Occipital lobe (tissue), 2 donors: ENCODE data around the gene ZNF808. TPM values are rescaled to one million over a fixed set of nuclear protein-coding genes. Genes with fewer than 3 reads are reported as not detected.
"Not testable (repeated sequence)": the region's sequence is repeated elsewhere in the genome, so short reads cannot be mapped to it uniquely, and the experiment has no call there.

Experiments used
- DNase-seq: peaks from one replicate; lab custom pipeline; 2025; lab: John Stamatoyannopoulos, UW
- total RNA-seq: library from RNA; depleted of rRNA; stranded (reverse); fragments of >200 nt; gene quantifications from one replicate; pipeline ENCODE4 v1.2.3, GENCODE V29; 2014

ZNF808 gene
- total RNA-seq, 1 donor from 2014 or later = 23.9 TPM

DNA sequence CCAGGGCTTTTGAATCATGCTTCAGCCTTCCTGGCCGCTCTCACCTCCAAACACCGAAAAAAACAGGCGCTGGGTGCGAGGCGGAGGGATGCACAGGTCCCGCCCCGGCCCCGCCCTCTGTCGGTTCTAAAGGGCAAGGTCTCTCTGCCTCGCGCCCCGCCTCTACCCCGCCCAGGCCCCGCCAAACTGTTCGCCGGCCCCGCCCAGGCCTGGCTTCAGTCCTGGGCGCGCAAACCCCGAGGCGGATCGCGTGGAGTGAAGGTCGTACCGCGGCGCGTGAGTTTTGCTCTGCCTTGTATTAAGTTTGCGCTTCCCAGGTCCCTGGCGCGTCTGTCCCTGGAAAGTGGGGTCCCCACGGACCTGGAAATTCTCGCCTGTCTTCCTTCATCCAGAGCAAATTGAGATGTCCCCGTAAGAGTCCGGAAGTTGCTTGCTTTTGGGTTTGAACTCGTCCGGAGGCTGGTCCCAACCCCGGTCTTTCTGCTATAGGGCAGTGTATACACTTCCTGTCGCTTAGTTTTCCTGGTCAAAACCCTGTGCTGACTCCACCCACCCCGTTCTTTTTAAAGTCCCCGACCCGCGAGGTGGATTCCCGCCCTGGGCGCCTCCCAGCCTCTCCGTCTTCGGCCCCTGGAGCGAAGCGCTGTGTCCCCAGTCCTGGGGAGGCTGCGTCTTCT is 8.4 kb downstream of the ZNF808 start:
- peak; percentile 68 for DNase-seq

GRCh38 chr19:52536448-52536800 is 9.0 kb downstream of the ZNF808 start:
- DNase-seq = no peak

GRCh38 chr19:52538815-52539214 is 11.3 kb downstream of the ZNF808 start:
- not testable (repeated sequence) for DNase-seq

GRCh38 chr19:52541176-52541575 is 13.7 kb downstream of the ZNF808 start:
- not testable (repeated sequence) for DNase-seq

DNA sequence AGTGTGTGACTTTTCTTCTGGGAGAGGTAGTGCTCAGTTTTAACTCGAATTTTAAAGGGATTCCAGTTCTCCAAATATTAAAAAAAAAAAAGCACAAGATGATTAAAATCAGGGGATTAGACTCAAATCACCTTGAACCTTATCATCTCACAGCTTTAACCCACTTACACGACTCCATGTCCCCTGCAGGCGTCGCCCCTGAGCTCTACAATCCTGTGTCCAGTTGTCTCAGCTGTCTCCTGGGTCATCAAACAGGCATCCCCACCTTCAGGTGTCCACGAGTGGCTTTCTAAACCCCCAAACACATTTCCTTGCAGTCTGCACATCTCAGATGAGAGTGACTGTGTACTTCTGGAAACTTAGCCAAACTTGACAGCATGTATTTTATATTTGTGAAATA is 14.1 kb downstream of the ZNF808 start:
- no peak for DNase-seq

GRCh38 chr19:52542541-52542940 is 15.1 kb downstream of the ZNF808 start:
- DNase-seq = not testable (repeated sequence)

DNA sequence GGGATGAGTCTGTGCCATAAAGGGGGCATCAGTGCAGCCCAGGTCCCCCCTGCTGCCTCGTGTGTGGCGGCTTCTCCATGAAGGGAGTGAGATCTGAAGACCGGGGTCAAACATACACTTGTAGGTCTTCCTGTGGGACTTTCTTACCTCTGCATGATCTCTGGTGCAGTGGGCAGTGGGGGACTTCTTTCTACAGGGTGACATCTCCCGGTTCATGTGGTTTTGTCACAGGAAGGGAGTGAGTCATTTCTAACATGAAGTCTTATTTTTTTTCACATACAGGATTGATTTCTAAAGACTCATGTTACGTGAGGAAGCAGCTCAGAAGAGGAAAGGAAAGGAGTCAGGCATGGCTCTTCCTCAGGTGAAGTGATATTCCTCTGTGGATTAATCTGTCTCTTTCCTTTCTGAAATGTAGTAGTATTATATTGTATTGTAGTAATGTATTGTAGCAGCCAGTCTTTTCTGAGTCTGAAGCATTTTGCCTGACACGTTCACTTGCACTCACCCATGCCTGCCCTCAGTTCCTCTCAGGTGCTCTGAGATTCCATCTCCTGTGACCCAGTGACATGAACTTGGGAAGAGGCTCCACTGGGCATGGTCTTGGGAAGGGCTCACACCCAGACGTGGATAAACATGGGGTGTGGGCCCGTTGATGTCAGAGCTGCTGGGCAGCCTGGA is 15.7 kb downstream of the ZNF808 start:
- no peak for DNase-seq

- no peak for DNase-seq
These were observed 26.9 kb downstream of the ZNF808 start for GRCh38 chr19:52554216-52554971.

DNA sequence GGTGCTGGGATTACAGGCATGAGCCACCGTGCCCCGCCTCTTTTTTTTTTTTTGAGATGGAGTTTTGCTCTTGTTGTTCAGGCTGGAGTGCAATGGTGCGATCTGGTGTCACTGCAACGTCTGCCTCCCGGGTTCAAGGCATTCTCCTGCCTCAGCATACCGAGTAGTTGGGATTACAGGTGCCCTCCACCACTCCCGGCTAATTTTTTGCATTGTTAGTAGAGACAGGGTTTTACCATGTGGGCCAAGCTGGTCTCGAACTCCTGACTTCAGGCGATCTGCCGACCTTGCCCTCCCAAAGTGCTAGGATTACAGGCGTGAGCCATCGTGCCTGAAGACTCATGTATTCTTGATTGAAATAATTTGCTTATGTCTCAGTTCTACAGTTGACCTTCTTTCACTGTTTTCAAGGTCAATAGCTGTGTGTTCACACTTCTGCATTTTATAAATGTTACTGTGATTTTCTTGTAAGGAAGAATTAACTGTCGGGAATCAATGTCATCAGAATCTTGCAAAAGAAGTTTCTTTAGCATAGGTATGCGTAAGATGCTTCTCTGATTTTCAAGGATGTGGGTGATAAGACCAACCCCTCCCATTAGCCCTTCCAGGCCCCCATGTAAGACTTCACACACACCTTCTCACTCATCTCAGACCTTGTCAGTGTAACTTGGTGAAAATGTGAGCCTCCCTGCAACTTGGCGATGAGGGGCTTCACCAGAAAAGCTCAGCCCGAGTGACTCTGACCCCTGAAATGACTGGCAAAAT is 29.9 kb downstream of the ZNF808 start:
- DNase-seq = no peak

GRCh38 chr19:52558732-52559445 is 31.4 kb downstream of the ZNF808 start:
- DNase-seq = not testable (repeated sequence)

- DNase-seq = not testable (repeated sequence)
These were observed 34.1 kb downstream of the ZNF808 start for GRCh38 chr19:52561611-52562010.

- no peak for DNase-seq
These were observed 38.7 kb downstream of the ZNF808 start for GRCh38 chr19:52566121-52566520.

DNA sequence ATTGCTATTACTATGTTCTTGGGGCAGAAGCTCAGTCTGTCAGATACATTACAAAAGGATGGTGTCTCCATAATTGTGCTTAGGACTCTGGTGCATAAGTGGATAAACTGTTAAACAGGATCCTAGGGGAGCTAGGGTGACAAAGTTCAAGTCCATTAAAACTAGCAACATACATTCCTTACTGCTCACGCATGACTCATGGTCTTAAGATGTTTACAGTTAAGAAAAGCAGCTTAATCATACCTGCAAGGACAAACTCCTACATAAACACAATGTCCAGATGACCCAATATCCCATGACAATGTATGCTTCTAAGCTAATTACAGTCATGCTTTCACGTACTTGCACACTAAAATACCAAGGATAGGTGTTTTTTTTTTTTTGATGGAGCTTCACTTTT is 39.1 kb downstream of the ZNF808 start:
- no peak for DNase-seq

DNA sequence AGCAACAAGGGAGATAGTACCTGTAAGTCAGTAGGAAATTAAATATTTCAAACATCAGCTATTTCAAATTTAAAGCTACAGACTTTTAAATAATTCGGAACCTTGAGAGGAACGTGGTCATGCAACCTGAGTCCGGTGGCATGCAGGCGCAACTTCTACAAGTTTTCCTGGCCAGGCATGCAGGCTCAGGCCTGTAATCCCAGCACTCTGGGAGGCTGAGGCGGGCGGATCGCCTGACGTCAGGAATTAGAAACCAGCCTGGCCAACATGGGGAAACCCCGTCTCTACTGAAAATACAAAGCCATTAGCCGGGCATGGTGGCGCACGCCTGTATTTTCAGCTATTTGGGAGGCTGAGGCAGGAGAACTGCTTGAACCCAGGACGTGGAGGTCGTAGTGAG is 40.5 kb downstream of the ZNF808 start:
- DNase-seq = no peak

GRCh38 chr19:52569638-52569999 is 42.2 kb downstream of the ZNF808 start:
- not testable (repeated sequence) for DNase-seq

GRCh38 chr19:52570000-52570861 is 42.8 kb downstream of the ZNF808 start, which contains the start of gene ZNF701:
ZNF701 (plus strand) TSS chr19:52570287; CDS start chr19:52574148, 3,861 bp downstream.
- peak; percentile 94 for DNase-seq

DNA sequence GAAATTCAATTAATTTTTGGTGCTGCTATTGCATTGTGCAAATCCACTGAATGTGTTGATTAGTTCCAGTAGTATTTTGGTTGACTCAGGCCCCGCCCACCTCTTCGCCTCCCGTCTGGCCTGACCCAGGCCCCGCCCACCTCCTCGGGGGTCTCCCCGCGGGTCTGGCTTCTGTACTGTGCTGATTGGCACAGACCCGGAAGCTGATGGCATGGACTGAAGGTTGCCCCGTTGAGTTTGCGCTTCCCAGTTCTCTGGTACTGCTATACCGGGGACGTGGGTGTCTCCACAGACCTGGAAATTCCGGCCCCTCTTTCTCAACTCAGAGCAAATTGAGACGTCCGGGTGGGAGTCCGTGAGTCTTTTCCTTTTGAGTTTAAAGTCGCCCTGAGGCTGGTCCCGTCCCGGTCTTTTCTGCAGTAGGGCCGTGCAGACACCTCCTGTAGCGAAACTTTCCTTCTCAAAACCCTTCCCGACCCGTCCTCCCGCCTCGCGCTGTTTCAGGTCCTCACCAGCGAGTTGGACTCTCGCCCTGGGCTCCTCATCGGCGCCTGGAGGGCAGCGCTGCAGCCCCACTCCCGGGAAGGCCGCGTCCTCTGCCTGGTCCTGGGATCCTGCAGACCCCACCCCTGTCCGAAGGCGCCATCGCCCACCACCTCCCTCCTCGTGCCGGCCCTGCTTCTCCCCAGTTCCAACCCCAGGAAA is 57.4 kb downstream of the ZNF808 start:
- DNase-seq = no peak

GRCh38 chr19:52585604-52586003 is 58.1 kb downstream of the ZNF808 start:
- DNase-seq = no peak

DNA sequence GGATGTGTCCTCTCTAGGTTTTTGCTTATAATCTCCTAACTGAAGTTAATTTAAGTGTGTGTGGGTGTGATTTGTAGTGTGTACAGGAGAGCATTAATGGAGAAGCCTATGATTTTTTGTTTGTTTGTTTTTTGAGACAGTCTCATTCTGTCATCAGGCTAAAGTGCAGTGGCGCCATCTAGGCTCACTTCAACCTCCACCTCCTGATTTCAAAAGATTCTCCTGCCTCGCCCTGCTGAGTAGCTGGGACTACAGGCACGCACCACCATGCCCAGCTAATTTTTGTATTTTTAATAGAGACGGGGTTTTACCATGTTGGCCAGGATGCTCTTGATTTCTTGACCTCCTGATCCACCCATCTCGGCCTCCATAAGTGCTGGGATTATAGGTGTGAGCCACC is 63.3 kb downstream of the ZNF808 start:
- no peak for DNase-seq
